Kidney (tissue), 14 donors: ENCODE measurements around the gene MYLK. TPM values are rescaled to one million over a fixed set of nuclear protein-coding genes. Genes with fewer than 3 reads are reported as not detected.

Experiments used
- DNase-seq, 5 donors: peaks; one replicate each; pipeline ENCODE4 v3.0.0-alpha.2; 2013 to 2020
- FAIRE-seq: peaks from 2 replicates; lab custom pipeline; 2012; peaks lifted over from hg19 to GRCh38; lab: Jason Lieb, UNC
- H3K27ac ChIP-seq, 2 donors: one replicate each; pipeline ENCODE4 v1.7.0; 2013; ENCODE audit warnings: low read depth in 2 of 2, low read length in 2 of 2, inconsistent platforms in 1 of 2
- H3K27me3 ChIP-seq: one replicate; pipeline ENCODE4 v1.7.1; 2013; ENCODE audit warnings: low read length, inconsistent platforms; ENCODE audit not compliant: control insufficient read depth, insufficient read depth
- H3K36me3 ChIP-seq, 3 donors: one replicate each; pipeline versions ENCODE4 v1.7.0 to v1.7.1; 2013; ENCODE audit warnings: low read length in 3 of 3, control low read depth in 1 of 3, inconsistent platforms in 1 of 3; ENCODE audit not compliant: insufficient read depth in 3 of 3, control insufficient read depth in 2 of 3
- H3K4me1 ChIP-seq, 3 donors: one replicate each; pipeline versions ENCODE4 v1.7.0 to v1.7.1; 2013; ENCODE audit warnings: low read length in 3 of 3, inconsistent platforms in 1 of 3, low read depth in 1 of 3; ENCODE audit not compliant: control insufficient read depth in 2 of 3, insufficient read depth in 2 of 3
- H3K4me3 ChIP-seq, 3 donors: one replicate each; pipeline versions ENCODE4 v1.7.0 to v1.8.1; 2013; ENCODE audit warnings: low read length in 3 of 3, control low read depth in 1 of 3, inconsistent platforms in 1 of 3
- H3K9ac ChIP-seq, 3 donors: one replicate each; pipeline versions ENCODE4 v1.7.0 to v1.7.1; 2013; ENCODE audit warnings: low read length in 3 of 3, control low read depth in 1 of 3, inconsistent platforms in 1 of 3
- H3K9me3 ChIP-seq, 3 donors: one replicate each; pipeline versions ENCODE4 v1.7.0 to v1.7.1; 2013; ENCODE audit warnings: low read length in 3 of 3, control low read depth in 1 of 3, inconsistent platforms in 1 of 3; ENCODE audit not compliant: control insufficient read depth in 2 of 3, insufficient read depth in 1 of 3
- CTCF ChIP-seq: IDR thresholded peaks from 3 replicates; pipeline ENCODE4 v1.5.1; 2012; ENCODE audit warnings: mild to moderate bottlenecking, moderate library complexity, borderline replicate concordance; ENCODE audit not compliant: insufficient read depth; ENCODE audit errors: extremely low read depth
- intact Hi-C: fragments of 100-400 bp; cut with DNase I; formaldehyde crosslinking; loops from one replicate; pipeline ENCODE4 v1.11.1; 2022
- polyA plus RNA-seq: library from polyadenylated mRNA; stranded (reverse); fragments of 350-450 nt; fragmentation: Illumina TruSeq; extraction: RNeasy Lipid Tissue Mini Kit (QIAGEN cat#74804); gene quantifications from one replicate; pipeline ENCODE4 v1.2.3, GENCODE V29; 2014; ENCODE audit warnings: low read depth, low replicate concordance; ENCODE audit not compliant: insufficient read depth
- total RNA-seq: library from RNA; stranded (reverse); fragmentation: NEBNext Ultra II Directional; extraction: Animal tissue kit (Norgen Biotek cat#: 25700); gene quantifications from one replicate; pipeline ENCODE4 v1.2.1, GENCODE V29; 2021
- donor health status: control.
- donor health status: control.
- donor health status: control.
- donor health status: control.
- donor health status: control.
- donor health status: DM: yes; HTN: yes; CAD: no.
- donor health status: Normal renal cell carcinoma (clear cell type).

MYLK gene
- total and polyA plus RNA-seq, 2 donors from 2014 or later, result 25.3 to 164 TPM

GRCh38 chr3:123781138-123781537 lies 103.0 kb downstream of the MYLK start:
- no peak overlapping the region for H3K27ac ChIP-seq
- DNase-seq, result no peak
- no peak for TF ChIP-seq CTCF

GRCh38 chr3:123780656-123781055 lies 103.5 kb downstream of the MYLK start:
- Histone ChIP-seq H3K36me3 (no peaks in the 10 kb centered on the region), H3K9ac (no peak overlapping the region), H3K4me1 (peaks cover 0 to 30% (median 8%) of the 10 kb centered on the region in 3 donors), H3K27ac (no peak overlapping the region), H3K9me3 (no peaks in the 10 kb centered on the region), H3K4me3 (no peak overlapping the region), H3K27me3 (no peaks in the 10 kb centered on the region)
- FAIRE-seq, result no peak
- intact Hi-C loops, result no loop called here
- no peak for TF ChIP-seq CTCF
- DNase-seq, result no peak

More at GRCh38 chr3:123781138-123781537, 103.0 kb downstream of the MYLK start:
- H3K4me3 ChIP-seq, result no peak overlapping the region
- FAIRE-seq, result no peak
- peaks cover 0 to 30% (median 8%) of the 10 kb centered on the region in 3 donors for H3K4me1 ChIP-seq
- H3K36me3 ChIP-seq, result no peaks in the 10 kb centered on the region
- intact Hi-C loops, result no loop called here
- no peaks in the 10 kb centered on the region for H3K9me3 ChIP-seq
- no peak overlapping the region for H3K9ac ChIP-seq
- no peaks in the 10 kb centered on the region for H3K27me3 ChIP-seq

DNA sequence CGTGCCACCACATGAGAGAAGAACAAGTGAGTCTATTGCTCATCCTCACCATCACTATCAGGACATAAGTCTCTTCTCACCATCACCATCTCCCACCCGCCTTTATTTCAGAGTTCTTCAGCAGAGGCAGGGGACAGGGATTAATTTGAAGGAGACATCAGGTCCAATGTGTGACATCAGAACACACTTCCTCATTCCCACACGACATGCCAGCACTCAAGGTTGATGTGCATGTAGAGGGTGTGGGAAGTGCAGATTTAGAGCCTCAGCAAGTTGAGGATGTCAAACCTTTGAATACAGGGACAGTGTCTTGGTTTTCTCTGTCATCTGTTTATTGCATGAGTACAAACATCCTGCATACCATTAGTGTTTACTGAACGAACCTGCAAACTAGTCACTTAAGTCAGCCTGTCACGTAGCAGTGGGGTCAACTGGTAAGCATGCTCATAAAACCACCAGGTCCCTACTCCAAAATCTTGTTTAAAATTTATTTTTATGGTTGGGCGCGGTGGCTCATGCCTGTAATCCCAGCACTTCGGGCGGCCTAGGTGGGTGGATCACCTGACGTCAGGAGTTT lies 104.4 kb downstream of the MYLK start:
- intact Hi-C loops, result no loop called here
- peak overlapping the region; percentile 10 to 72 for H3K27ac ChIP-seq
- no peaks in the 10 kb centered on the region for H3K27me3 ChIP-seq
- peaks cover 0 to 30% (median 8%) of the 10 kb centered on the region in 3 donors for H3K4me1 ChIP-seq
- no peaks in the 10 kb centered on the region for H3K36me3 ChIP-seq
- no peak for DNase-seq
- no peaks in the 10 kb centered on the region for H3K9me3 ChIP-seq
- peak overlapping the region in 1 of 3 donors; percentile 28 for H3K9ac ChIP-seq
- TF ChIP-seq CTCF, result no peak
- no peak for FAIRE-seq
- H3K4me3 ChIP-seq, result no peak overlapping the region
